HG02884 (cell line): ENCODE data around the gene OTUB2.

Experiments
- ATAC-seq: cut with Tn5 transposase; IDR thresholded peaks from one replicate; pipeline ENCODE4 v1.9.1; 2021; ENCODE audit warnings: mild to moderate bottlenecking, moderate library complexity; ENCODE audit not compliant: unreplicated experiment

OTUB2 gene

GRCh38 chr14:94093418-94093817 lies 67.3 kb downstream of the OTUB2 start:
- no peak for ATAC-seq

- ATAC-seq, result no peak
These were observed 71.0 kb downstream of the OTUB2 start for GRCh38 chr14:94097091-94097490.
